WTC11 (cell line): ENCODE measurements around the gene ADCY1.

Experiments used
- FOXK1 ChIP-seq: sonication (generic); formaldehyde crosslinking; IDR thresholded peaks from 2 replicates; pipeline ENCODE4 v1.8.0; 2022; ENCODE audit warnings: mild to moderate bottlenecking, moderate library complexity, missing genetic modification reagents
- TCF7 ChIP-seq: sonication (generic); formaldehyde crosslinking; IDR thresholded peaks from 2 replicates; pipeline ENCODE4 v1.8.0; 2022; ENCODE audit warnings: mild to moderate bottlenecking, low read depth, missing genetic modification reagents, moderate library complexity

DNA sequence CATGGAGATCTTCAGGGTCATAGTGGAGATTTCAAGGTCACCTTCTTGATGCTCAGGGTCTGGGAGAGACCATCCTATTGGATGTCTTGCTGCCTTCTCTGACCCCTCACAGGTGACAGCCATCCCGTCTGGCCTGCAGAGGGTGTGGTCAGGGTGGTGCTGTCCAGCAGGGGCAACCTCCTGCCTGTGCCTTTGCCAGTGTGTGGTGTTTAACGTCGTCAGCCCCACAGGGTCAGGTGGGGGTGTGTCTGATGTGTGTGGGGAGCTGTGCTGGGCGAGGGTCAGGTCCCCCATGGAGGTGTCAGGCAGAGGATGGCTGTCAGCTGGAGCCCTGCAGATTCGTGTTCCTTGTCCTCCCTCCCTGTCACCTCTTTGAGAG, 16.5 kb downstream of the ADCY1 start:
- TF ChIP-seq FOXK1 (CRISPR knock-in tag) (no peak), TCF7 (no peak)
